ENCODE data around the gene RAD54L.
"Not testable (repeated sequence)": the region's sequence is repeated elsewhere in the genome, so short reads cannot be mapped to it uniquely, and the experiment has no call there.

The RAD54L gene

GRCh38 chr1:46218443-46218842, 29.1 kb upstream of the RAD54L start:
- H3K4me3 ChIP-seq (ENCODE audit: low read depth, low read length), result no peak overlapping the region
- no peak for DNase-seq (ENCODE audit: low read depth)
- no peak for TF ChIP-seq MAX (IDR thresholded peaks at IDR 0.05; ENCODE audit: low read depth, low read length)

GRCh38 chr1:46219551-46220520, 27.7 kb upstream of the RAD54L start:
- TF ChIP-seq POLR2A (IDR thresholded peaks at IDR 0.05; ENCODE audit: extremely low read depth, insufficient read length) (no peak), MYC (IDR thresholded peaks at IDR 0.05; ENCODE audit: low read depth, low read length) (no peak), MAX (IDR thresholded peaks at IDR 0.05; ENCODE audit: low read depth, low read length) (no peak), CTCF (IDR thresholded peaks at IDR 0.05; ENCODE audit: low read depth, low read length) (no peak)
- no peak overlapping the region for H3K4me3 ChIP-seq (ENCODE audit: low read depth, low read length)
- no peak for DNase-seq (ENCODE audit: low read depth)

GRCh38 chr1:46220808-46221207, 26.8 kb upstream of the RAD54L start:
- DNase-seq (ENCODE audit: low read depth), result no peak
- TF ChIP-seq MAX (IDR thresholded peaks at IDR 0.05; ENCODE audit: low read depth, low read length) (no peak), MYC (IDR thresholded peaks at IDR 0.05; ENCODE audit: low read depth, low read length) (no peak), POLR2A (IDR thresholded peaks at IDR 0.05; ENCODE audit: extremely low read depth, insufficient read length) (no peak), CTCF (IDR thresholded peaks at IDR 0.05; ENCODE audit: low read depth, low read length) (no peak)
- no peak overlapping the region for H3K4me3 ChIP-seq (ENCODE audit: low read depth, low read length)

- DNase-seq (ENCODE audit: low read depth), result no peak
- H3K4me3 ChIP-seq (ENCODE audit: low read depth, low read length), result no peak overlapping the region
- TF ChIP-seq POLR2A (IDR thresholded peaks at IDR 0.05; ENCODE audit: extremely low read depth, insufficient read length) (no peak), MYC (IDR thresholded peaks at IDR 0.05; ENCODE audit: low read depth, low read length) (no peak), MAX (IDR thresholded peaks at IDR 0.05; ENCODE audit: low read depth, low read length) (no peak), CTCF (IDR thresholded peaks at IDR 0.05; ENCODE audit: low read depth, low read length) (no peak)
Observed at GRCh38 chr1:46221749-46222148, 25.8 kb upstream of the RAD54L start.

- H3K4me3 ChIP-seq (ENCODE audit: low read depth, low read length); DNase-seq (ENCODE audit: low read depth): not testable (repeated sequence)
Observed at GRCh38 chr1:46223055-46223454, 24.5 kb upstream of the RAD54L start.

GRCh38 chr1:46223472-46223943, 24.1 kb upstream of the RAD54L start:
- TF ChIP-seq MYC (IDR thresholded peaks at IDR 0.05; ENCODE audit: low read depth, low read length), result 0 out of 2 replicates have a peak, but pooled peaks have one; percentile 23
- TF ChIP-seq MAX (IDR thresholded peaks at IDR 0.05; ENCODE audit: low read depth, low read length), result peak; percentile 13; the same call in 1 of the 2 replicates
- peak; percentile 95 for TF ChIP-seq CTCF (IDR thresholded peaks at IDR 0.05; ENCODE audit: low read depth, low read length)
- no peak for TF ChIP-seq POLR2A (IDR thresholded peaks at IDR 0.05; ENCODE audit: extremely low read depth, insufficient read length)
- DNase-seq (ENCODE audit: low read depth), result peak; percentile 86
- H3K4me3 ChIP-seq (ENCODE audit: low read depth, low read length), result no peak overlapping the region

Measured in NB4 (cell line).